Parietal lobe (tissue), 1 donor: Measurements from ENCODE around the gene ARSJ. TPM values are rescaled to one million over a fixed set of nuclear protein-coding genes. Genes with fewer than 3 reads are reported as not detected.

Experiments used
- total RNA-seq: library from RNA; depleted of rRNA; stranded (reverse); fragments of >200 nt; gene quantifications from one replicate; pipeline ENCODE4 v1.2.3, GENCODE V29; 2014

The ARSJ gene
- 0.31 TPM for total RNA-seq

DNA sequence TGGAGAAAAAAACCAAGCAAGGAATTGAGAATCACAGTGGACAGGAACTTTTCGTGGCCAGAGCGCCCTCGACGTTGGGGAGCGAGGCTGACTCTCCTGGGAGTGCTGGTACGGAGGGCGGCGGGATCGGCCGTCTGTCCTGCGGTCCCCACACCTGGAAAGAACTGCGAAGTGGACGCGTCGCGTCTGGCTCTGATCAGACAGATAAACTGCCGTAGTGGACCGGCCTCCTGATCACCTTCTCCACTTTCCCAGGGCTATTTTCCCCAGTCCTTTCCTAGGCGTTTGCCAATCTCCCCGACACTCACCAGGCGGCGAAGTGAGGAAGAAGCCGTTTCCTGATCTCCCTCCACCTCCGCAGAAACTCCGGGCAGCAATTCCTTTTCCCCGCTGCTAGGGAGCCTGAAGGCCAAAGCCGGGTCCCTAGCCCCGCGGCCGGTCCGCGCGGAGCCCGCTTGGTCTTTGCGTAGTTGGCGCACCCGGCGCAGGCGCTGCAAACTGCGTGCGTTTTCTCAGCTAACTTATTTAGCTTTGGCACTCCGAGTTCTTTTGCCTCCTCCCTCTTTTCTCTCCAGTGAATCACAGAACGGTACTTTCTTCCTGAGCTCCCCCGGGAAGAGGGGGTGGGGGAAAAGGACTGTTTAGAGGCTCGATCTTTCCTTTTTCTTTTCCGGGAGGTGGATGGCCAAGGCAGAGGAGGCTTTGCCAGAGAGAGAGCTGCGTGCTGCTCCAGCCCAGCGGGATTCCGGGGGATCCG is at the start of gene ARSJ:
Gene ARSJ (minus strand): TSS at position 500 of the 757 bp plus-strand sequence. CDS start 813 bp downstream, outside the sequence.

Other genes starting within 250 kb of the ARSJ start
- 68.2 TPM for gene CAMK2D, start 217.9 kb downstream of the ARSJ start, total RNA-seq